T-helper 22 cell (primary cell): Measurements from ENCODE around the gene TTK.

Source experiments
- DNase-seq: peaks from one replicate; pipeline ENCODE4 v3.0.0-alpha.2; 2020; ENCODE audit warnings: low read depth

The TTK gene

GRCh38 chr6:80004173-80005072 is at the start of gene TTK:
Gene TTK (plus strand): TSS chr6:80004649. CDS start chr6:80005844, 1,195 bp downstream.
- DNase-seq = peak; percentile 89

DNA sequence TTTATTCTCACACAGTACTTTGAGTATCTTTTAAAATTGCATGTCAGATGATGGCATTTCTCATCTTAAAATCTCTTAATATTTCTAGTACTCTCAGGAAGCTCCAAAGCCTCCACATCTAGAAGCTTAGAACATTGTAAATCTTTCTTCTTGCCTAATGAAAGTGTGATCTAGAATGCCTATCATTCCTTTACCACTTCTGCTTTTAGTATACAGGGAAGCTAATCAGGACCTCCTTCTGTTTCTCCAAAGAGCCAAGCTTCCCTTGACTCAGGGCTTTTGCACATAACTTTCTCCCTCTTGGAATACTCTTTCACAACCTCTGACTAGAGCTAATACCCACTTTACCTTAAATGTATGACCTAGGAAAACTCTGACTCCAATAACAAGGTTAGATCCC is 49.6 kb upstream of the TTK start:
- DNase-seq = no peak

DNA sequence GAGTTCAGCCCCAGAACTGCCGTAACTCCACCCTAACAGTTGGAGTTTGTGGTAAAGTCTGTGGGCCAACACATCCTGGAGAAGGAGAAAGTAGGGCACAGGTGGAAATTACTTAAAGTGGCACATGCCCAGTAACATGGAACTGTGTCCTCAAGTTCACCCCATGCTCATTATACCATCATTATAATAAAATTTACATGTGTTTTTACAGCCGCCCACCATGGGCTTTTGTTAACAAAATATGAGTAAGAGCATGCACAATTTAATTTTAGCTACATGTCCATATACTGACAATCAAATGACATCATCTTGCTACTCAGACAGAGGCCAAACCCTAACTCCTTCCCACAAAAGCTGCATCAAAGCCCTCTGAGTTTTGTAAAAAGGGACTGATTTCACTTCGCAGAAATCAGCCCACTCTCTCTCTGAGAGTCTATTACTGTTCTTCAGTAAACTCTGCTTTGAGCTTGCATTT is 39.8 kb upstream of the TTK start:
- DNase-seq = peak; percentile 11

- no peak for DNase-seq
These were observed 37.3 kb upstream of the TTK start for GRCh38 chr6:79967178-79967577.

DNA sequence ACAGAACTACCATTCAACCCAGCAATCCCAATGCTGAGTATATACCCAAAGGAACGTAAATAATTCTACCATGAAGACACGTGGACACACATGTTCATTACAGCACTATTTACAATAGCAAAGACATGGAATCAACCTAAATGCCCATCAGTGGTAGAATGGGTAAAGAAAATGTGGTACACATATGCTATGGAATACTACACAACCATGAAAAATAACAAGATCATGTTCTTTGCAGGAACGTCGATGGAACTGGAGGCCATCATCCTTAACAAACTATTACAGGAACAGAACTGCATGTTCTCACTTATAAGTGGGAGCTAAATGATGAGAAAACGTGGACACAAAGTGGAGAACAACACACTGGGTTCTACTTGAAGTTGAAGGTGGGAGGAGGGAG is 34.7 kb upstream of the TTK start:
- no peak for DNase-seq

GRCh38 chr6:79971193-79971592 is 33.3 kb upstream of the TTK start:
- no peak for DNase-seq

GRCh38 chr6:79981652-79982051 is 22.8 kb upstream of the TTK start:
- no peak for DNase-seq

GRCh38 chr6:79984261-79984660 is 20.2 kb upstream of the TTK start:
- DNase-seq = no peak

DNA sequence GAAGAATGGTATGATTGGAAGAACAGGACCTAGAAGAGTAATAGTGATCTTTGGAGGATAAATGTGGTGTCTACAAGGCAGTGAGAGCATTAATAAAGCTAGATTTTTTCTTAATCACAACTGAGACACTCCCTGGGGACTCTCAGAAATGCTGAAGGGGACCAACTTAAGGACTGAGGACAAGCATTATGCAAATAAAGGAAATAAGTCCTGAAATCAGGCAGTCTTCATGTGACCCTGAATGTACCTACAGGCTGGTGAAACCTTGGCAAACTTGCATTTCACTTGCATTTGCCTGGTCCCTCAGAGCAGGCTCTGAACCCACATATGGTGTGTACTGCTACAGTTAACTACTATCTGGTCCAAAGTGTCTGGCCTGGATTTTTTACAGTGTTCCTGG is 19.3 kb upstream of the TTK start:
- DNase-seq = no peak

- no peak for DNase-seq
These were observed 14.8 kb upstream of the TTK start for GRCh38 chr6:79989641-79990040.

- no peak for DNase-seq
These were observed 11.2 kb upstream of the TTK start for GRCh38 chr6:79993012-79993910.

DNA sequence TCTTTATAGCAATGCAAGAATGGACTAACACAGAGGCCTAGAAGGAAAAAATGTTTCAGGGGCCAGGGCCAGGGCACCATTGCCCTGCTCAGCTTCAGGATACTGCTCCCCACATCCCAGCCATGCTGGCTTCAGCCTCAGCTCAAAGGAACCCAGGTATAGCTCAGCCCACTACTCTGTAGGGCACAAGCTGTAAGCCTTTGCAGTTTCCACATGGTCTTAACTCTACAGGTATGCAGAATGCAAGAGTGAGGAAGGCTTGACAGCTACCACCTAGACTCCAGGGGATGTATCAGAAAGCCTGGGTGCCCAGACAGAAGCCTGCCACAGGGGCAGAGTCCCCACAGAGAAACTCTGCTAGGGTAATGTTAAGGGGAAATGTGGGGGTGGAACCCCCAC is 10.5 kb upstream of the TTK start:
- no peak for DNase-seq

GRCh38 chr6:79997728-79998127 is 6.7 kb upstream of the TTK start:
- DNase-seq = no peak

GRCh38 chr6:80001337-80001736 is 3.1 kb upstream of the TTK start:
- DNase-seq = no peak

GRCh38 chr6:80003826-80004172 is 650 bp upstream of the TTK start:
- peak; percentile 39 for DNase-seq

- DNase-seq = no peak
These were observed 957 bp downstream of the TTK start for GRCh38 chr6:80005406-80005805.

- DNase-seq = no peak
These were observed 2.1 kb downstream of the TTK start for GRCh38 chr6:80006541-80006940.

- DNase-seq = no peak
These were observed 5.1 kb downstream of the TTK start for GRCh38 chr6:80009531-80009930.

- no peak for DNase-seq
These were observed 5.8 kb downstream of the TTK start for GRCh38 chr6:80010288-80010687.

GRCh38 chr6:80015839-80016435 is 11.5 kb downstream of the TTK start:
- no peak for DNase-seq

DNA sequence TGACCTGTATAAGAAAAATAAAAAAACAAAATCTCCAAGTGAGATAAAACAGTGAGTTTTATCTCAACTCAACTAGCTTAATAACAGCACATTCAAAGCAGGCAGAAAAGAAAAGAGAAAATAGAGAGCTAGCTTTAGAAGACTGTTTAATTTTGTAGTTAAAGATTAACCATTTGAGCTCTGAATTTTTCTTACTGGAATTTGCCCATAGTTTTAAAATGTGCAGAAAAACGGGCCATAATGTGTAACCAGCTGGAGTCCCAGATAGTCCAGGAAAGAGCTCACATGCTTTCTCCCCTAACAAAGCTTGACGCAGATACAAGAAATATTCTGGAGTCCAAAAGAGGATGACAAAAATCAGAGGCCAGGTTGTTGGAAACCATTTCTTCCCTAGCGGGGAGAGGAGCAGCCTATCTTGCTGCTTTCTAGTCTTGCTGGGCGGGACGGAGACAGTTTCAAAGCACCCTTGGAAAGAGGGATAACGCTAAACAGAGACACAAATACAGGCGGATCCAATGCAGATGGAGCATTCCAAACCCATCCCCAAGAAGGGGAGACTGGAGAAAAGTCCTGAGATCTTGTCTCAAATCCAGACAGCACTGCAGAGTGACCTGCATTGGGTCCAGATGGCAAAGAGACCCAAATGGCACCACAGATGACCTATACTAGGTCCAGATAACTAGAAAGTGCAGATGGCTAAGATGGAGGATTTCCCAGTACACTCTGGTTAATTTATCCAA is 16.1 kb downstream of the TTK start:
- DNase-seq = no peak

DNA sequence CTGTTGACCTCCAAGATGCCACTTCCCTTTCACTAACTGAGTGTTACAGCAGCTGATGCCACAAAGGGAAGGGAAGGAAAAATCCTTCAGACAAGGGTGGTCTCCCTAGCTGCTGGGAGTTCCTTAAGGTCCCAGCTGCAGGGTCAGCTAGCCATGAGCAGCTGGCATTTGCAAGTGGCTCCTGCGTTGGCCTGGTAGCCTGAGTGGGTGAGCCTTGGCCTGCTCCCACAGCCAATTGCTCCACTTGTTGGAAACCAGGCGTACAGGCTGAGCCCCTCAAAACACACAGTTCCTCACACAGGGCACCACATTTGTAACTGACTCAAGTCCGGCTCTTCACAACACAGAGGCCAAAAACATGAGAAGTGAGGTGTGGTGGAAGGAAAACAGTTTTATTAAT is 16.7 kb downstream of the TTK start:
- DNase-seq = no peak
